Measurements from ENCODE around the gene TBC1D5. TPM values are rescaled to one million over a fixed set of nuclear protein-coding genes. Genes with fewer than 3 reads are reported as not detected.
A peak's percentile ranks its signal among the peaks of the same experiment; 100 is the strongest.

The TBC1D5 gene
- total RNA-seq, 2 donors from 2014 or later, result 46.8 to 71.1 TPM

- ATAC-seq (no peak), DNase-seq (no peak)
- Histone ChIP-seq H3K36me3 (replicated peaks in 1 of 2; ENCODE audit: insufficient read depth in 1 of 2, low read depth in 2 of 2) (no peaks in the 10 kb centered on the region), H3K27ac (no peak overlapping the region), H3K4me1 (no peaks in the 10 kb centered on the region), H3K4me3 (no peak overlapping the region), H3K9me3 (no peaks in the 10 kb centered on the region), H3K27me3 (no peaks in the 10 kb centered on the region)
- TF ChIP-seq POLR2A (IDR thresholded peaks at IDR 0.05) (no peak), CTCF (IDR thresholded peaks at IDR 0.05) (peak in 1 of 7 experiments; percentile 17)
- 70 to 79% methylated on average over 12 to 13 of the region's 13 CpGs for WGBS, 2 donors
- intact Hi-C loops (cut with DNase I), result no loop called here
Measured at GRCh38 chr3:17140670-17141505, 601.5 kb downstream of the TBC1D5 start.

DNA sequence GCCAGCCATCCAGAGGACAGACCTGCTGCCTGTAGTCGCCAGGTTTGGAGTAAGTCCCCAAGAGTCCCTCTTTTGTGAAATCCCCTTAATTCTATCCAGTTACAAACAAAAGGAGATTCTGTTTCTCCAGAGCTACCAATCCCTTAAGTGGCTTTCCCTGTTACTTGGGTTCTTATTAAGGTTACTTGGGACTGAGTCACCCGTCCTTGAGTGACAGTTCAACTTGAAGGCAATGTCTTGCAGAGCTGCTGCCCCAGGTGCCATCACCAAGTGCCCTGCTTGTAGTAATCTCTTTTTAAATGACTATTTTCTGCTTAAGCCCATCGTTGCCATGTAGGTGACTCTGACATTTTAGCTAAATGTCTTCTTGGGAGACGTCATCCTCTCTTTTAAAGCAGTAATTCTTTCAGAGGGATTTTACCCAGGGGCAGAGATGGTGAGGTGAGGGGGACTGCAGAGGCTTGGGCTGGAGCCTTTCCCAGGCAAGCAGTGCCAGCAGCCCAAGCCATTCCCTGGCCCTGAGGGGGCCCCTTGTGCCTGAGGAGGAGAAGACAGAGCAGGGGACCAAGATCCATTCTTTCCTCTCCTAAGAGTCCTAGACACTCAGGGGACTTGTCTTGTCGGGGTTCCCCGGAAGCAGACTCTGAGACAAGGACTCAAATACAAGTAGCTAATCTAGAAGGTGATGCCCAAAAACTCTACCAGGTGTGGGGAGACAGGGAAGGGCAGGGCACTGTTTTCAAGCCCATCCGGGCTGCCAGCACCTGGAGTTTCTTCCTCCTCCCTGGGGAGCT, 604.0 kb downstream of the TBC1D5 start:
- DNase-seq (no peak), ATAC-seq (no peak)
- Histone ChIP-seq H3K4me3 (no peak overlapping the region), H3K4me1 (no peaks in the 10 kb centered on the region), H3K9me3 (no peaks in the 10 kb centered on the region), H3K27ac (no peak overlapping the region), H3K36me3 (replicated peaks in 1 of 2; ENCODE audit: insufficient read depth in 1 of 2, low read depth in 2 of 2) (no peaks in the 10 kb centered on the region), H3K27me3 (no peaks in the 10 kb centered on the region)
- WGBS, 2 donors, result 77 to 83% methylated on average over 7 of the region's 7 CpGs
- TF ChIP-seq POLR2A (IDR thresholded peaks at IDR 0.05), result no peak
- intact Hi-C loops (cut with DNase I), result no loop called here

- intact Hi-C loops (cut with DNase I), result no loop called here
- ATAC-seq (no peak), DNase-seq (no peak)
- Histone ChIP-seq H3K27me3 (no peaks in the 10 kb centered on the region), H3K27ac (no peak overlapping the region), H3K9me3 (no peaks in the 10 kb centered on the region), H3K36me3 (replicated peaks in 1 of 2; ENCODE audit: insufficient read depth in 1 of 2, low read depth in 2 of 2) (no peaks in the 10 kb centered on the region), H3K4me3 (no peak overlapping the region), H3K4me1 (no peaks in the 10 kb centered on the region)
- 92 to 94% methylated on average over 5 of the region's 5 CpGs for WGBS, 2 donors
- TF ChIP-seq POLR2A (IDR thresholded peaks at IDR 0.05), result no peak
- TF ChIP-seq CTCF (IDR thresholded peaks at IDR 0.05), result no peak
Measured at GRCh38 chr3:17137321-17137826, 605.1 kb downstream of the TBC1D5 start.

DNA sequence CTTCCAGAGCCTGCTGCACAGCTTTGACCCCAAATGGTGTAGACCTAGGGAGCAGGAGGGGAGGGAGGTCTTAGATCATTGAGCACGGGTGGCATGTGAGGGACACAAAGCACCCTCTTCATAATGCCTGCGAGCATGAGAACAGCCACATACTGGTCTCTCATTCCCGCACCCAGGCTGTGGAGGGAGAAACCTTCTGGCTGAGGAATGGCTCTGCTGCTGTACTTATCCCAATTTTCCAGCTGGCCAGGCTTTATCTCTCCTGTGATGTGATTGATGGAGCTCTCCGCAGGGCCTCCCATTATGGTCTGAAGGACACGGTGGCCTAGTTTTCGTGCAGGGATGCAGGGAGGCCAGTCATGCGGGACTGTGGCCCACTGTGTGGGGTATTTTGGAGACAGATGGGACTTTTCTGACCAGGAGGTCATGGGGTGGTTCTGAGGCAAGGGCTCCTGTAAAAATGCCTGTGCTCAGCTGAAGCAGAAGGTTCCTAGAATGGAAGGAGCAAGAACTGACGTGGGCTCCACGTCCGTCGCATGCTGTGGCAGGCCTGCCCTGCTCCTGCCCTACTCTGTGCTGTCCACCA, 606.2 kb downstream of the TBC1D5 start:
- ATAC-seq (peak; percentile 74), DNase-seq (peak in 3 of 4 donors; percentile 21 to 56 (median 29))
- Histone ChIP-seq H3K27ac (no peak overlapping the region), H3K4me1 (no peaks in the 10 kb centered on the region), H3K9me3 (no peaks in the 10 kb centered on the region), H3K27me3 (no peaks in the 10 kb centered on the region), H3K36me3 (replicated peaks in 1 of 2; ENCODE audit: insufficient read depth in 1 of 2, low read depth in 2 of 2) (no peaks in the 10 kb centered on the region), H3K4me3 (no peak overlapping the region)
- WGBS, 2 donors, result 45 to 51% methylated on average over 11 of the region's 11 CpGs
- TF ChIP-seq POLR2A (IDR thresholded peaks at IDR 0.05), result no peak
- TF ChIP-seq CTCF (IDR thresholded peaks at IDR 0.05), result no peak
- intact Hi-C loops (cut with DNase I), result no loop called here

DNA sequence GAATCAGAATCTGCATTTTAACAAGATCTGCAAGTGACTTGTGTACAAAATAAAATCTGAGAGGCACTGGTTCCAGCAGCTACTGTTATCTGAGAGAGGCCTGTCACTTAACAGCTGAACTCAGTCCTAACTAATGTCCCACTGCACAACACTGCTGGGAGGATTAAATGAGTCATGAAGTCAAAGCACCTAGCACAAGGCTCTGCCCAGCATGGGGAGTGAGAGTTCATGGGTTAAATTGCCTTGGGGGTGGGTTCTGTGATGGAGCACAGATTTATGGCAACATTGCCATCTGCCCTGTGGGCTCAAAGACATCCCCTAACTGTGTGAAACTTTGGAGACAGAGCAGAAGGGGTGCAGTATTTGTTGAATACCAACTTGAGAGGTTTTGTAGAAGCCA, 606.7 kb downstream of the TBC1D5 start:
- Histone ChIP-seq H3K27me3 (no peaks in the 10 kb centered on the region), H3K4me3 (no peak overlapping the region), H3K27ac (no peak overlapping the region), H3K9me3 (no peaks in the 10 kb centered on the region), H3K36me3 (replicated peaks in 1 of 2; ENCODE audit: insufficient read depth in 1 of 2, low read depth in 2 of 2) (no peaks in the 10 kb centered on the region), H3K4me1 (no peaks in the 10 kb centered on the region)
- intact Hi-C loops (cut with DNase I), result no loop called here
- DNase-seq (no peak), ATAC-seq (no peak)
- TF ChIP-seq CTCF (IDR thresholded peaks at IDR 0.05), result no peak
- TF ChIP-seq POLR2A (IDR thresholded peaks at IDR 0.05), result no peak
